Natural killer cell (primary cell): ENCODE measurements around the gene DYRK1B. TPM values are rescaled to one million over a fixed set of nuclear protein-coding genes. Genes with fewer than 3 reads are reported as not detected.
"Not testable (repeated sequence)": the region's sequence is repeated elsewhere in the genome, so short reads cannot be mapped to it uniquely, and the experiment has no call there.

ENCODE experiments used
- ATAC-seq, 3 donors: fragments of 150-1000 bp in 2 of 3; fragments of 200-7000 bp in 1 of 3; cut with Tn5 transposase; 1 replicate in 1 of 3; 2 replicates in 2 of 3; pipeline ENCODE4 v1.10.0; 2021; ENCODE audit warnings: mild to moderate bottlenecking in 2 of 3, moderate library complexity in 2 of 3
- DNase-seq, 2 donors: peaks; one replicate each; pipeline versions ENCODE4 v3.0.0 to v3.0.0-alpha.2; 2013 to 2021; ENCODE audit warnings: mixed read lengths in 1 of 2
- H3K27ac ChIP-seq: one replicate; pipeline ENCODE4 v1.5.1; 2013; ENCODE audit warnings: mild to moderate bottlenecking, low read length
- H3K27me3 ChIP-seq: one replicate; pipeline ENCODE4 v1.6.1; 2013; ENCODE audit warnings: low read length; ENCODE audit not compliant: control insufficient read depth, insufficient read depth
- H3K36me3 ChIP-seq: one replicate; pipeline ENCODE4 v1.6.1; 2013; ENCODE audit warnings: low read length; ENCODE audit not compliant: control insufficient read depth, insufficient read depth
- H3K4me1 ChIP-seq: one replicate; pipeline ENCODE4 v1.6.1; 2013; ENCODE audit warnings: low read length; ENCODE audit not compliant: control insufficient read depth, insufficient read depth
- H3K4me3 ChIP-seq: one replicate; pipeline ENCODE4 v1.5.1; 2013; ENCODE audit warnings: low read length
- H3K9me3 ChIP-seq: one replicate; pipeline ENCODE4 v1.6.1; 2013; ENCODE audit warnings: low read length; ENCODE audit not compliant: control insufficient read depth, insufficient read depth
- H3K27ac Mint-ChIP-seq, 2 donors: one replicate each; pipeline ENCODE4 v1.8.0; 2022; ENCODE audit warnings: mild to moderate bottlenecking in 2 of 2, mixed read lengths in 2 of 2, moderate library complexity in 1 of 2
- H3K27me3 Mint-ChIP-seq, 2 donors: one replicate each; pipeline ENCODE4 v1.8.0; 2022; ENCODE audit warnings: low read depth in 2 of 2, mixed read lengths in 2 of 2
- H3K36me3 Mint-ChIP-seq: one replicate; pipeline ENCODE4 v1.8.0; 2022; ENCODE audit warnings: mixed read lengths
- H3K4me1 Mint-ChIP-seq, 2 donors: one replicate each; pipeline ENCODE4 v1.8.0; 2022; ENCODE audit warnings: mixed read lengths in 2 of 2
- H3K4me3 Mint-ChIP-seq: one replicate; pipeline ENCODE4 v1.8.0; 2022; ENCODE audit warnings: mild to moderate bottlenecking, moderate library complexity, mixed read lengths
- H3K9me3 Mint-ChIP-seq, 2 donors: one replicate each; pipeline ENCODE4 v1.8.0; 2022; ENCODE audit warnings: mixed read lengths in 2 of 2
- CTCF ChIP-seq: fragments of 200-600 bp; IDR thresholded peaks from one replicate; pipeline ENCODE4 v1.8.0; 2022; ENCODE audit warnings: antibody characterized with exemption
- WGBS: methylation state at CpG from one replicate; pipeline ENCODE4 v1.1.7; 2013; ENCODE audit warnings: missing lambda C conversion rate; ENCODE audit not compliant: insufficient coverage; 5-methylcytosine and 5-hydroxymethylcytosine counted together
- intact Hi-C: fragments of 100-400 bp; cut with micrococcal nuclease; formaldehyde crosslinking; loops from one replicate; pipeline ENCODE4 v1.14.2; 2022
- total RNA-seq, 4 donors: library from RNA; stranded (reverse); fragments of 120-200 nt in 1 of 4; gene quantifications; one replicate each; pipeline versions ENCODE4 v1.2.3 to v1.2.4, GENCODE V29; 2013 to 2022

DYRK1B gene
- total RNA-seq, 3 donors from 2014 or later (not counting 1 experiment from before 2014, with no cell fraction given), result 27.5 to 54.2 (median 43.8) TPM

- ATAC-seq (no peak), DNase-seq (no peak)
- Histone ChIP-seq H3K27ac (no peak overlapping the region), H3K9me3 (no peaks in the 10 kb centered on the region), H3K4me1 (no peaks in the 10 kb centered on the region), H3K4me3 (no peak overlapping the region), H3K27me3 (no peaks in the 10 kb centered on the region), H3K36me3 (peaks cover 7% of the 10 kb centered on the region)
- 94% methylated on average over 11 of the region's 12 CpGs for WGBS
- Mint-ChIP-seq H3K27me3 (no peaks in the 10 kb centered on the region), H3K4me1 (peaks cover 13 to 16% of the 10 kb centered on the region in 2 donors), H3K4me3 (no peak overlapping the region), H3K27ac (no peak overlapping the region), H3K36me3 (no peaks in the 10 kb centered on the region), H3K9me3 (no peaks in the 10 kb centered on the region)
- intact Hi-C loops, result no loop called here
- no peak for TF ChIP-seq CTCF
These were observed 15.9 kb downstream of the DYRK1B start for GRCh38 chr19:39817888-39818561.

GRCh38 chr19:39816287-39817048 is 17.5 kb downstream of the DYRK1B start:
- TF ChIP-seq CTCF, result no peak
- no peaks in the 10 kb centered on the region for H3K27me3 Mint-ChIP-seq
- no peak overlapping the region for H3K4me3 Mint-ChIP-seq
- no peaks in the 10 kb centered on the region for H3K36me3 Mint-ChIP-seq
- ATAC-seq (no peak), DNase-seq (no peak)
- H3K4me1 Mint-ChIP-seq, result peaks cover 13 to 16% of the 10 kb centered on the region in 2 donors
- H3K9me3 Mint-ChIP-seq, result no peaks in the 10 kb centered on the region
- Histone ChIP-seq H3K27ac (no peak overlapping the region), H3K9me3 (no peaks in the 10 kb centered on the region), H3K27me3 (no peaks in the 10 kb centered on the region), H3K36me3 (peaks cover 7% of the 10 kb centered on the region), H3K4me3 (no peak overlapping the region), H3K4me1 (no peaks in the 10 kb centered on the region)
- peak overlapping the region in 1 of 2 donors; percentile 20 for H3K27ac Mint-ChIP-seq
- intact Hi-C loops, result no loop called here
- 86% methylated on average over 5 of the region's 5 CpGs for WGBS

- H3K4me1 ChIP-seq, result no peaks in the 10 kb centered on the region
- Mint-ChIP-seq H3K4me1 (peaks cover 10 to 14% of the 10 kb centered on the region in 2 donors), H3K36me3 (no peaks in the 10 kb centered on the region), H3K27me3 (no peaks in the 10 kb centered on the region), H3K27ac (no peak overlapping the region), H3K9me3 (no peaks in the 10 kb centered on the region), H3K4me3 (no peak overlapping the region)
- H3K9me3 ChIP-seq, result no peaks in the 10 kb centered on the region
- H3K27me3 ChIP-seq, result no peaks in the 10 kb centered on the region
- 92% methylated on average over 3 of the region's 3 CpGs for WGBS
- DNase-seq (no peak), ATAC-seq (no peak)
- TF ChIP-seq CTCF, result no peak
- H3K4me3 ChIP-seq, result no peak overlapping the region
- intact Hi-C loops, result no loop called here
- H3K36me3 ChIP-seq, result peaks cover 7% of the 10 kb centered on the region
- H3K27ac ChIP-seq, result no peak overlapping the region
These were observed 19.4 kb downstream of the DYRK1B start for GRCh38 chr19:39814595-39814994.

GRCh38 chr19:39814111-39814510 is 19.9 kb downstream of the DYRK1B start:
- ATAC-seq, H3K4me1 ChIP-seq, H3K36me3 ChIP-seq, H3K36me3 Mint-ChIP-seq, H3K9me3 ChIP-seq, H3K27me3 ChIP-seq, H3K9me3 Mint-ChIP-seq, H3K4me1 Mint-ChIP-seq, H3K27me3 Mint-ChIP-seq, DNase-seq, H3K4me3 ChIP-seq, H3K27ac ChIP-seq, H3K27ac Mint-ChIP-seq, H3K4me3 Mint-ChIP-seq, intact Hi-C loops: not testable (repeated sequence)
- WGBS, result 100% methylated on average over 2 of the region's 6 CpGs
